B cell (primary cell): ENCODE measurements around the gene RBM39. TPM values are rescaled to one million over a fixed set of nuclear protein-coding genes. Genes with fewer than 3 reads are reported as not detected.

Experiments
- ATAC-seq: fragments of 200-7000 bp; cut with Tn5 transposase; one replicate; pipeline ENCODE4 v1.10.0; 2021; ENCODE audit warnings: low read depth, mild to moderate bottlenecking, moderate number of reproducible peaks, moderate library complexity
- CTCF ChIA-PET: fragments of 350-600 bp; sonication (Branson Sonifier 250); formaldehyde crosslinking; loops from one replicate; lab custom pipeline; 2021; ENCODE audit warnings: antibody characterized with exemption, inconsistent platforms; lab: Charles Lee
- POLR2A ChIA-PET: fragments of 350-600 bp; sonication (Branson Sonifier 250); formaldehyde crosslinking; loops from one replicate; lab custom pipeline; 2021; ENCODE audit warnings: antibody characterized with exemption; lab: Charles Lee
- DNase-seq: peaks from one replicate; pipeline ENCODE4 v3.0.0; 2013
- H2AFZ ChIP-seq: 2 replicates; pipeline ENCODE4 v1.6.1; 2012; ENCODE audit warnings: mild to moderate bottlenecking, low read depth, low read length; ENCODE audit not compliant: insufficient read depth, poor library complexity, severe bottlenecking
- H3K27ac ChIP-seq, 2 donors: 1 replicate in 1 of 2; 2 replicates in 1 of 2; pipeline ENCODE4 v1.5.1; 2012 to 2013; ENCODE audit warnings: low read length in 2 of 2, mild to moderate bottlenecking in 2 of 2, moderate library complexity in 1 of 2
- H3K27me3 ChIP-seq, 4 experiments: fragments of 200-600 bp in 1 of 4; sonication (generic) in 1 of 4; replicated peaks in 1 of 4; 1 replicate in 2 of 4; 2 replicates in 2 of 4; pipeline versions ENCODE4 v1.6.1 to v1.7.0; 2013 to 2016; ENCODE audit warnings: low read length in 3 of 4, mild to moderate bottlenecking in 2 of 4, mixed read lengths in 1 of 4, moderate library complexity in 1 of 4; ENCODE audit not compliant: insufficient read depth in 4 of 4, control insufficient read depth in 3 of 4; ENCODE audit errors: control extremely low read depth in 1 of 4
- H3K36me3 ChIP-seq, 2 experiments: replicated peaks in 1 of 2; 1 replicate in 1 of 2; 2 replicates in 1 of 2; pipeline versions ENCODE4 v1.6.1 to v1.7.1; 2013; ENCODE audit warnings: low read length in 1 of 2; ENCODE audit not compliant: insufficient read depth in 2 of 2, control insufficient read depth in 1 of 2; ENCODE audit errors: control extremely low read depth in 1 of 2, extremely low read depth in 1 of 2
- H3K4me1 ChIP-seq, 2 donors: fragments of 200-600 bp in 1 of 2; sonication (generic) in 1 of 2; 1 replicate in 1 of 2; 2 replicates in 1 of 2; pipeline versions ENCODE4 v1.5.1 to v1.6.1; 2013 to 2017; ENCODE audit warnings: low read length in 2 of 2; ENCODE audit not compliant: control insufficient read depth in 2 of 2, insufficient read depth in 2 of 2
- H3K4me2 ChIP-seq: replicated peaks from 2 replicates; pipeline ENCODE3; 2012; ENCODE audit warnings: mild to moderate bottlenecking, low read depth, low read length; ENCODE audit not compliant: poor library complexity, severe bottlenecking
- H3K4me3 ChIP-seq, 5 experiments: fragments of 200-600 bp in 1 of 5; sonication (generic) in 1 of 5; 1 replicate in 3 of 5; 2 replicates in 2 of 5; pipeline versions ENCODE4 v1.5.1 to v1.7.0; 2011 to 2016; ENCODE audit warnings: low read length in 4 of 5, mild to moderate bottlenecking in 4 of 5, low read depth in 2 of 5, control low read depth in 1 of 5, moderate library complexity in 1 of 5; ENCODE audit not compliant: insufficient read depth in 1 of 5; ENCODE audit errors: control extremely low read depth in 1 of 5, extremely low read depth in 1 of 5
- H3K79me2 ChIP-seq: fragments of 200-600 bp; sonication (generic); one replicate; pipeline ENCODE4 v1.6.0; 2016; ENCODE audit warnings: low read length; ENCODE audit not compliant: control insufficient read depth, insufficient read depth
- H3K9ac ChIP-seq: fragments of 200-600 bp; sonication (generic); 2 replicates; pipeline ENCODE4 v1.6.1; 2017; ENCODE audit warnings: mild to moderate bottlenecking, low read length, moderate library complexity
- H3K9me3 ChIP-seq, 3 donors: one replicate each; pipeline versions ENCODE4 v1.6.1 to v1.7.1; 2013; ENCODE audit warnings: low read length in 2 of 3; ENCODE audit not compliant: control insufficient read depth in 2 of 3, insufficient read depth in 1 of 3; ENCODE audit errors: control extremely low read depth in 1 of 3
- H4K20me1 ChIP-seq: 2 replicates; pipeline ENCODE4 v1.6.0; 2012; ENCODE audit warnings: mild to moderate bottlenecking, low read length; ENCODE audit not compliant: insufficient read depth, control insufficient read depth, poor library complexity, severe bottlenecking
- H3K27ac Mint-ChIP-seq: one replicate; pipeline ENCODE4 v1.8.0; 2021; ENCODE audit warnings: mixed read lengths
- H3K27me3 Mint-ChIP-seq: one replicate; pipeline ENCODE4 v1.8.0; 2021; ENCODE audit warnings: mixed read lengths
- H3K4me1 Mint-ChIP-seq: one replicate; pipeline ENCODE4 v1.8.0; 2021; ENCODE audit warnings: mixed read lengths
- H3K4me3 Mint-ChIP-seq: one replicate; pipeline ENCODE4 v1.8.0; 2021; ENCODE audit warnings: mixed read lengths
- H3K9me3 Mint-ChIP-seq: one replicate; pipeline ENCODE4 v1.8.0; 2022; ENCODE audit warnings: mixed read lengths; ENCODE audit not compliant: insufficient read depth
- CTCF ChIP-seq: fragments of 200-600 bp; IDR thresholded peaks from one replicate; pipeline ENCODE4 v1.8.0; 2022; ENCODE audit warnings: antibody characterized with exemption, mild to moderate bottlenecking
- EZH2 ChIP-seq: IDR thresholded peaks from 2 replicates; pipeline ENCODE4 v1.6.1; 2012; ENCODE audit warnings: borderline replicate concordance, low read depth, mild to moderate bottlenecking, moderate library complexity, low read length; ENCODE audit not compliant: insufficient read depth, poor library complexity, severe bottlenecking
- WGBS: methylation state at CpG from one replicate; pipeline ENCODE4 v1.1.5; 2013; ENCODE audit warnings: missing lambda C conversion rate; ENCODE audit not compliant: insufficient coverage; 5-methylcytosine and 5-hydroxymethylcytosine counted together
- intact Hi-C: fragments of 100-400 bp; cut with micrococcal nuclease; formaldehyde crosslinking; loops from one replicate; pipeline ENCODE4 v1.10.0; 2022
- polyA plus RNA-seq: library from polyadenylated mRNA; depleted of rRNA; stranded (reverse); fragments of >200 nt; gene quantifications from 2 replicates; pipeline ENCODE4 v1.2.3, GENCODE V29; 2012
- total RNA-seq, 2 donors: library from RNA; stranded (reverse); fragments of 120-200 nt in 1 of 2; gene quantifications; 1 replicate in 1 of 2; 2 replicates in 1 of 2; pipeline versions ENCODE4 v1.2.3 to v1.2.4, GENCODE V29; 2013 to 2022

The RBM39 gene
- total and polyA plus RNA-seq, 2 donors (not counting 1 experiment from before 2014, with no cell fraction given): 217 to 689 TPM

- CTCF ChIA-PET: no interaction called here
Observed at GRCh38 chr20:35726842-35727711, 15.0 kb downstream of the RBM39 start.

More at GRCh38 chr20:35726842-35727711, 15.0 kb downstream of the RBM39 start:
- WGBS: 100% methylated on average over 12 of the region's 20 CpGs
- Histone ChIP-seq H3K4me2 (no peak overlapping the region), H4K20me1 (peaks cover 94% of the 10 kb centered on the region), H3K79me2 (peaks cover 95% of the 10 kb centered on the region), H3K4me1 (no peaks in the 10 kb centered on the region), H3K27me3 (no peaks in the 10 kb centered on the region), H3K4me3 (no peak overlapping the region), H3K27ac (no peak overlapping the region), H3K9me3 (no peaks in the 10 kb centered on the region), H3K9ac (no peak overlapping the region), H3K36me3 (peaks cover 21 to 92% of the 10 kb centered on the region in 2 experiments), H2AFZ (no peak overlapping the region)
- intact Hi-C loops: loop anchor here (10.0 kb wide), 1 partner anchor 48 kb away; the partner anchor contains the start of gene PHF20
- Mint-ChIP-seq H3K9me3 (no peaks in the 10 kb centered on the region), H3K4me1 (peaks cover 12% of the 10 kb centered on the region), H3K4me3 (no peak overlapping the region), H3K27ac (no peak overlapping the region), H3K27me3 (no peaks in the 10 kb centered on the region)
- DNase-seq (no peak), ATAC-seq (no peak)
- no peak for TF ChIP-seq EZH2
- no peak for TF ChIP-seq CTCF
- POLR2A ChIA-PET: interaction anchor here (0.7 kb wide), 1 partner anchor 9 kb away, joined by 3 read pairs; no protein-coding TSS in a partner anchor
